Stimulated activated naive CD8-positive, alpha-beta T cell treated with anti-CD3 and anti-CD28 coated beads, Interleukin-15, amount 100 ng/mL, for 72 hours (primary cell): ENCODE data around the gene EDAR.

Source experiments
- ATAC-seq: fragments of 150-1000 bp; cut with Tn5 transposase; 2 replicates; pipeline ENCODE4 v1.10.0; 2021; ENCODE audit warnings: mild to moderate bottlenecking, moderate library complexity
- DNase-seq, 2 donors: peaks; one replicate each; pipeline ENCODE4 v3.0.0; 2021 to 2022
- H3K27ac Mint-ChIP-seq, 2 donors: one replicate each; pipeline ENCODE4 v1.8.0; 2022; ENCODE audit warnings: mild to moderate bottlenecking in 2 of 2, mixed read lengths in 2 of 2, moderate library complexity in 2 of 2
- H3K27me3 Mint-ChIP-seq: one replicate; pipeline ENCODE4 v1.8.0; 2022; ENCODE audit warnings: mixed read lengths
- H3K4me1 Mint-ChIP-seq: one replicate; pipeline ENCODE4 v1.8.0; 2022; ENCODE audit warnings: mild to moderate bottlenecking, mixed read lengths
- H3K4me3 Mint-ChIP-seq, 2 donors: one replicate each; pipeline ENCODE4 v1.8.0; 2022; ENCODE audit warnings: mild to moderate bottlenecking in 2 of 2, mixed read lengths in 2 of 2, moderate library complexity in 1 of 2
- H3K9me3 Mint-ChIP-seq, 2 donors: one replicate each; pipeline ENCODE4 v1.8.0; 2022; ENCODE audit warnings: mixed read lengths in 2 of 2

The EDAR gene

GRCh38 chr2:108982259-108982679, 6.8 kb downstream of the EDAR start:
- ATAC-seq (no peak), DNase-seq (no peak)
- Mint-ChIP-seq H3K27ac (no peak overlapping the region), H3K4me3 (no peak overlapping the region), H3K4me1 (peaks cover 46% of the 10 kb centered on the region), H3K27me3 (no peaks in the 10 kb centered on the region), H3K9me3 (no peaks in the 10 kb centered on the region)

DNA sequence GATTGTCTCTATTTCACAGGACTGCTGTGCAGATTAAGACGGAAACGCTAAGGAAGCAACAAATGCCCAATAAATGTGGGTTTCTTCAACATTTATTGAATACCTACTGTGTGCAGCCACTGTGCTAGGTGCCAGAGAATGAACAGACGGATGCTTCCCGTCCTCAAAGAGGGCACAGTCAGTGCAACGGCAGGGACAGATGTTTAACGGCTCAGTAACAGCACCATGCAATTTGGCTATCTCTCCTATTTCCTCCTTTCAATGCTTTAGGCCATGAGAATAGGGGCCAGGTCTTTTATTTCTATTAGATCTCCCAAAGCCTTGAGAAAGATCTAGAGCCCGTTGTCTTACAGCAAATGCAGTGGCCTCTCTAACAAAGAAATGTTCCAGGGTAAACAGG, 7.2 kb downstream of the EDAR start:
- Mint-ChIP-seq H3K27ac (no peak overlapping the region), H3K27me3 (no peaks in the 10 kb centered on the region), H3K4me3 (no peak overlapping the region), H3K4me1 (peaks cover 42% of the 10 kb centered on the region), H3K9me3 (no peaks in the 10 kb centered on the region)
- DNase-seq (no peak), ATAC-seq (no peak)

DNA sequence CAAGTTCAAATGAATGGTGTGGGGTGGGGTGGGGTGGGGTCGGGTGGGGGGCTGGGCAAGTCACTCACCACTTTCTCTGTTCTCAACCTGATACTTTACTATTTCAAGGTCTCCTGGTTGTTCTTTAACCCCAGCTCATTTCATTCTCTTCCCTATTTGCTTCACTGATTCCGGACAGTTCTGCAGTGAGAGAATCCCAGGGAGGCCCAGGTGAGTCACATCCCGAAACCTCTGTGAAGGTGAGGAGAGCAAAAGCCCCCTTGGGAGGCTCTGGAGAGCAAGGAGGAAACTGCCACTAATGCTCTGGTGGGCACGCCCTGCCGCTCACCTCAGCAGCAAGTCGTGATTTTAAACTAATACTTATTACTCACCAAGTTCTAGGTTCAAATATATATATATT, 8.9 kb downstream of the EDAR start:
- Mint-ChIP-seq H3K4me1 (peaks cover 46% of the 10 kb centered on the region), H3K4me3 (no peak overlapping the region), H3K27ac (no peak overlapping the region), H3K9me3 (no peaks in the 10 kb centered on the region), H3K27me3 (no peaks in the 10 kb centered on the region)
- no peak for ATAC-seq
- DNase-seq = no peak

- Mint-ChIP-seq H3K4me3 (no peak overlapping the region), H3K27ac (no peak overlapping the region)
- DNase-seq = no peak
These were observed 9.6 kb downstream of the EDAR start for GRCh38 chr2:108979461-108979860.

DNA sequence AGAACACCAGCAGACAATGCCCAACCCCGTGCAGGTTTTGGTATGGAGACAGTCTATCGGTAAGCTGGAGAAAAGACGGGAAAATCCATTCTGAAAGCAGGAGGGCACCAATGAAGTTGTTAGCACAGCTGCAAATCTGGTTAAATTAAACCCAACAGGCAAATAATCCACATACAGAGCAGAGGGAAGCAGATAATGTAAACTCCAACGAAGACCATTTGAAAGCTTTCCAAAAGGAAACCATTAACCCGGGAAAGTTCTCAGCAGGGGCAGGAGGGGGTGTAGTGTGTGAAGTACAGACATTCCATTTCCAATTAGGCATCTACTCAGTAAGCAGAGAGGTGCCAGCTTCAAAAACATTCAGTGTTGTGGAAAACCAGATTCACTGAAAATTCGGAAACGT, 10.3 kb downstream of the EDAR start:
- H3K27me3 Mint-ChIP-seq = no peaks in the 10 kb centered on the region
- H3K4me1 Mint-ChIP-seq = peaks cover 48% of the 10 kb centered on the region
- H3K27ac Mint-ChIP-seq = peak overlapping the region in 1 of 2 donors; percentile 17
- DNase-seq = no peak
- H3K4me3 Mint-ChIP-seq = no peak overlapping the region
- no peaks in the 10 kb centered on the region for H3K9me3 Mint-ChIP-seq
- no peak for ATAC-seq

More at GRCh38 chr2:108979461-108979860, 9.6 kb downstream of the EDAR start:
- Mint-ChIP-seq H3K9me3 (no peaks in the 10 kb centered on the region), H3K4me1 (peaks cover 50% of the 10 kb centered on the region), H3K27me3 (no peaks in the 10 kb centered on the region)
- no peak for ATAC-seq

DNA sequence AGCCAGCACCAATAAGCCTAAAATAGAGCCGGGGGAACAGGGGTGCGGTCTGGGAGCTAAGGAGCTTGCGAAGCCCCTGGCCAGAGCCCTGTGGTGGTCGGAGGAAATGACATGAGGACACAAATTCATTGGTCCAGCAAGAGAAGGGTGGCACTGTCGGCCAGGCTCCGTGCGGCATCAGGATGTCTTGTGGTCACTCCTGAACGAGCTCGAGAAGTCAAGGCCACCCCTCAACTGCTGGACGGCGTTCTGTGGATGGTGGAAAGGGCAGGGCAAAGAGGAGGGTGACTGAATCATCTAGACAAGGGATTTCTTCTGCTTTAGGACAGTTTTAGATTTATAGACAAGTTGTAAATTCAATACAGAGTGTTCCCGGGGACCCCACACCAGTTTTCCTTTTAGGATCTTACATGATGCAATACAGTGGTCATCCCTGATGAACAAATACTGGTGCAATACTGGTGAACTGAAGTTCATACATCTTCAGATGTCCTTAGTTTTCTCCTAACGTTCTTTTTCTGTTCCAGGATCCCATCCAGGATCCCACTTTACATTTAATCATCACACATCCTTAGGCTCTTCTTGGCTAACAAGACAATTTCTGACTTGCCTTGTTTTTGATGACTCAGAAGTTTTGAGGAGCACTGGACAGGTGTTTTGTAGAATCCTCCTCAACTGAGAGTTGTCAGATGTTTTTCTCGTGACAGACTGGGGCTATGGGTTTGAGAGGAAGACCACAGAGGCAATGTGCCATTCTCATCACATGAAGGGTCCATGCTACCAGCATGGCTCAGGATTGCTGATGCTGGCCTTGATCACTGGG, 13.2 kb downstream of the EDAR start:
- no peak for ATAC-seq
- H3K4me1 Mint-ChIP-seq = peaks cover 36% of the 10 kb centered on the region
- no peak overlapping the region for H3K27ac Mint-ChIP-seq

GRCh38 chr2:108974674-108975073, 14.3 kb downstream of the EDAR start:
- peak overlapping the region in 1 of 2 donors; percentile 12 for H3K27ac Mint-ChIP-seq
- no peaks in the 10 kb centered on the region for H3K27me3 Mint-ChIP-seq
- peaks cover 33% of the 10 kb centered on the region for H3K4me1 Mint-ChIP-seq
- DNase-seq = no peak
- ATAC-seq = no peak
- no peaks in the 10 kb centered on the region for H3K9me3 Mint-ChIP-seq
- H3K4me3 Mint-ChIP-seq = peak overlapping the region in 1 of 2 donors; percentile 26

More for the DNA sequence above, 13.2 kb downstream of the EDAR start:
- no peak overlapping the region for H3K4me3 Mint-ChIP-seq
- no peaks in the 10 kb centered on the region for H3K9me3 Mint-ChIP-seq
- no peaks in the 10 kb centered on the region for H3K27me3 Mint-ChIP-seq
- no peak for DNase-seq

GRCh38 chr2:108972663-108973062, 16.4 kb downstream of the EDAR start:
- Mint-ChIP-seq H3K9me3 (no peaks in the 10 kb centered on the region), H3K27ac (no peak overlapping the region), H3K4me3 (no peak overlapping the region), H3K4me1 (peaks cover 49% of the 10 kb centered on the region), H3K27me3 (no peaks in the 10 kb centered on the region)
- no peak for DNase-seq
- no peak for ATAC-seq

GRCh38 chr2:108971661-108972566, 17.1 kb downstream of the EDAR start:
- peaks cover 56% of the 10 kb centered on the region for H3K4me1 Mint-ChIP-seq
- H3K9me3 Mint-ChIP-seq = no peaks in the 10 kb centered on the region
- H3K4me3 Mint-ChIP-seq = no peak overlapping the region
- ATAC-seq (peak; percentile 3), DNase-seq (no peak)
- H3K27ac Mint-ChIP-seq = no peak overlapping the region
- no peaks in the 10 kb centered on the region for H3K27me3 Mint-ChIP-seq

- Mint-ChIP-seq H3K27me3 (no peaks in the 10 kb centered on the region), H3K27ac (no peak overlapping the region), H3K4me1 (peaks cover 63% of the 10 kb centered on the region)
These were observed 18.7 kb downstream of the EDAR start for GRCh38 chr2:108970369-108970768.

DNA sequence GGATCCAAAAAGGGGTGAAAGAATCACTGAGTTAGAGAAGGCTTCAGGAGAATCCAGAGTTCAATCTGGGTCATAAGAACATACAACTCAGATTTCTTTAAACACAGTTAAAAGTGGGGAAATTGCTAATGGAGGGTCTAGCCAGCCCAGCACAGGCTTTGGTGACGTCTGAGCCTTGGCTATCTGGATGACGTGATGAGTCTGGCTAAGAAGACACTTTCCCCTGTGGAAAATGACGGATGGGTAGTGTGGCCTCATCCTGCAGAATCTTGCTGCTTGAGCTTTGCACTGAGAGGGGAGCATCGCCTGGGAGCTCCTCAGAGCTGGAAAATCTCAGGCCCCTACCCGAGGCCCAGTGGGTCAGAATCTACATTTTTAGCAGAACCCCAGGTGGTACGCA, 19.2 kb downstream of the EDAR start:
- H3K4me3 Mint-ChIP-seq = no peak overlapping the region
- ATAC-seq (no peak), DNase-seq (no peak)
- no peaks in the 10 kb centered on the region for H3K27me3 Mint-ChIP-seq
- peaks cover 63% of the 10 kb centered on the region for H3K4me1 Mint-ChIP-seq
- H3K9me3 Mint-ChIP-seq = no peaks in the 10 kb centered on the region
- no peak overlapping the region for H3K27ac Mint-ChIP-seq

More at GRCh38 chr2:108970369-108970768, 18.7 kb downstream of the EDAR start:
- ATAC-seq = no peak
- Mint-ChIP-seq H3K9me3 (no peaks in the 10 kb centered on the region), H3K4me3 (no peak overlapping the region)
- no peak for DNase-seq

- H3K4me3 Mint-ChIP-seq = no peak overlapping the region
- DNase-seq (no peak), ATAC-seq (no peak)
- H3K27me3 Mint-ChIP-seq = no peaks in the 10 kb centered on the region
- peaks cover 73% of the 10 kb centered on the region for H3K4me1 Mint-ChIP-seq
- no peak overlapping the region for H3K27ac Mint-ChIP-seq
- no peaks in the 10 kb centered on the region for H3K9me3 Mint-ChIP-seq
These were observed 20.4 kb downstream of the EDAR start for GRCh38 chr2:108968619-108969018.

DNA sequence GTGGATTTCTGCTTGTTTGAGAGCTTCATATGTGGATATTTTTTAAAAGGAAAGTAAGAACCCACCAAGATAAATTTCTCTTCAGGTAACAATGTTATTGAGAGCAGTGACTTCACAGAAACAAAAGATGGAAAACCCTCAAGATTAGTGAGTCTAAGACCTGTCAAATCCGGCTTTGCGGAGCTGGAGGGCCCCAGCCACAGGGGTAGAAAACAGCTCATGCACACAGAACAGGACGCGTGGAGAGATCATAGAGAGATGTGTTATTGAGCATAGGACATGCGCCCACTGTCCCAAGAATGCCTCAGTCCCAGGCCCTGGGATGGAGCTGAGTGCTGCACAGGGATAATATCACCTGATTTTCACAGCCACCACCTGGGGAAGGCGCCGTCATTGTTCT, 21.3 kb downstream of the EDAR start:
- peak in 1 of 2 donors; percentile 30 for DNase-seq
- peak overlapping the region in 1 of 2 donors; percentile 19 for H3K27ac Mint-ChIP-seq
- H3K9me3 Mint-ChIP-seq = no peaks in the 10 kb centered on the region
- no peaks in the 10 kb centered on the region for H3K27me3 Mint-ChIP-seq
- H3K4me3 Mint-ChIP-seq = peak overlapping the region; percentile 32 to 44
- peak; percentile 82 for ATAC-seq
- H3K4me1 Mint-ChIP-seq = peaks cover 82% of the 10 kb centered on the region

GRCh38 chr2:108965540-108966289, 23.3 kb downstream of the EDAR start:
- DNase-seq = peak; percentile 29 to 32
- H3K27ac Mint-ChIP-seq = peak overlapping the region in 1 of 2 donors; percentile 88
- peaks cover 82% of the 10 kb centered on the region for H3K4me1 Mint-ChIP-seq
- no peaks in the 10 kb centered on the region for H3K9me3 Mint-ChIP-seq
- peak; percentile 76 for ATAC-seq
- no peaks in the 10 kb centered on the region for H3K27me3 Mint-ChIP-seq
- peak overlapping the region; percentile 67 to 70 for H3K4me3 Mint-ChIP-seq

- no peaks in the 10 kb centered on the region for H3K27me3 Mint-ChIP-seq
- no peak overlapping the region for H3K27ac Mint-ChIP-seq
- no peaks in the 10 kb centered on the region for H3K9me3 Mint-ChIP-seq
- H3K4me3 Mint-ChIP-seq = no peak overlapping the region
- DNase-seq (no peak), ATAC-seq (no peak)
- peaks cover 92% of the 10 kb centered on the region for H3K4me1 Mint-ChIP-seq
These were observed 26.0 kb downstream of the EDAR start for GRCh38 chr2:108963057-108963456.
